Measurements from ENCODE around the gene AIP. TPM values are rescaled to one million over a fixed set of nuclear protein-coding genes. Genes with fewer than 3 reads are reported as not detected.

Gene AIP
- total RNA-seq, 1 donor: 38.4 TPM

GRCh38 chr11:67456068-67456705 lies 26.6 kb upstream of the AIP start:
- TF ChIP-seq CTCF (IDR thresholded peaks at IDR 0.05; ENCODE audit: insufficient read depth, low read length): no peak
- no peak for DNase-seq (ENCODE audit: low read depth)
- no peak overlapping the region for H3K4me3 ChIP-seq (ENCODE audit: low read depth, low read length)

DNA sequence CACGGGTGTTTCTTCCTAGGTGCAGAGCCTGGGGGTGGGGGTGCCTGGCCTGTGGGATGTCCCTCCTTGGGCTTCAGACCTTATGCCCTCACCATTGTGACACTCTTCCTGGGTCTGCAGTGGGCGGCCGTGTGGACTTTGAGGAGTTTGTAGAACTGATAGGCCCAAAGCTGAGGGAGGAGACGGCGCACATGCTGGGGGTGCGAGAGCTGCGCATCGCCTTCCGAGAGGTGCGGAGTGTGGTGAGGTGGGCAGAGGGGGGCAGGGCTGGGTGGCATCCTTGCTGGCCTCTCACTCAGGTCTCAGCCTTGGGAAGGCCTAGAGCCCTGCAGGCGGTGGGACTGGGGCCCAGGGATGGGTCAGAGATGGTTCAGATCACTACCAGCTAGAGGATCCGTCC lies 25.4 kb upstream of the AIP start:
- H3K4me3 ChIP-seq (ENCODE audit: low read depth, low read length): no peak overlapping the region
- DNase-seq (ENCODE audit: low read depth): no peak
- no peak for TF ChIP-seq CTCF (IDR thresholded peaks at IDR 0.05; ENCODE audit: insufficient read depth, low read length)

GRCh38 chr11:67458266-67458665 lies 24.6 kb upstream of the AIP start:
- no peak for TF ChIP-seq CTCF (IDR thresholded peaks at IDR 0.05; ENCODE audit: insufficient read depth, low read length)
- no peak for DNase-seq (ENCODE audit: low read depth)
- no peak overlapping the region for H3K4me3 ChIP-seq (ENCODE audit: low read depth, low read length)

GRCh38 chr11:67463186-67463585 lies 19.6 kb upstream of the AIP start:
- no peak overlapping the region for H3K4me3 ChIP-seq (ENCODE audit: low read depth, low read length)
- DNase-seq (ENCODE audit: low read depth): no peak
- no peak for TF ChIP-seq CTCF (IDR thresholded peaks at IDR 0.05; ENCODE audit: insufficient read depth, low read length)

DNA sequence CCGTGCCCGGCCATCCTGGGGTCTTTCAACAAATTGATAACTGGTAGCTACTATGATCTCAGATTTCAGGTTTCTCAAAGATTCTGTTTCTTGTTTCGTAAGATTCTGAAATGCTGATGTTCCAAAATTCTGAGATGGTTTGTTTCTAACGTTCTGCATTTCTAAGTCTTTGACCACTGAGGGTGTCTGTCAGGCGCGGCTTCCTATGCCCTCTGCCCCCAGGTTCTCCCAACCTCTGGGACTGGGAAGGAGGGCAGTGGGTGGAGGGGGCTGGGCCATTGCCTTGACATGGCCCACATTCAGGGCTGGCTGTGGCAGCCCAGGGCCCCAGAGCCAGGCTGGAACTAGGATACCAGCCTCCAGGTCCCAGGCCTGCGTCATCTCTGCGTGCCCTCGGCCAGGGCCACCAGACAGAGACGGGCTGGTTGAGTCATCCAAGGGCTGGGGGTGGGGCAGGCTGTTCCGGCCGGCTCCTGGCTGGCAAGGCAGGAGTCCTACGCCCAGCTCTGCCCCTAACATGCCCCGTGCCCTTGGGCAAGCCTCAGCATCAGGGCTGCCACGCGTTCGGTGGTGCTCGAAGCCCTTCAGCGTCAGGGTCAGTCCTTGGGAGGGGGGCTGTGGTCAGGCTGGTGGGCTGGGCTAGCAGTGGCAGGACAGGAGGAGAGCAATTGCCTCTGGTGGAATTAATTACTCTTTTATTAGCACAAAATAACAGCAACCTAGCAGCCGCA lies 19.0 kb upstream of the AIP start:
- no peak for DNase-seq (ENCODE audit: low read depth)

DNA sequence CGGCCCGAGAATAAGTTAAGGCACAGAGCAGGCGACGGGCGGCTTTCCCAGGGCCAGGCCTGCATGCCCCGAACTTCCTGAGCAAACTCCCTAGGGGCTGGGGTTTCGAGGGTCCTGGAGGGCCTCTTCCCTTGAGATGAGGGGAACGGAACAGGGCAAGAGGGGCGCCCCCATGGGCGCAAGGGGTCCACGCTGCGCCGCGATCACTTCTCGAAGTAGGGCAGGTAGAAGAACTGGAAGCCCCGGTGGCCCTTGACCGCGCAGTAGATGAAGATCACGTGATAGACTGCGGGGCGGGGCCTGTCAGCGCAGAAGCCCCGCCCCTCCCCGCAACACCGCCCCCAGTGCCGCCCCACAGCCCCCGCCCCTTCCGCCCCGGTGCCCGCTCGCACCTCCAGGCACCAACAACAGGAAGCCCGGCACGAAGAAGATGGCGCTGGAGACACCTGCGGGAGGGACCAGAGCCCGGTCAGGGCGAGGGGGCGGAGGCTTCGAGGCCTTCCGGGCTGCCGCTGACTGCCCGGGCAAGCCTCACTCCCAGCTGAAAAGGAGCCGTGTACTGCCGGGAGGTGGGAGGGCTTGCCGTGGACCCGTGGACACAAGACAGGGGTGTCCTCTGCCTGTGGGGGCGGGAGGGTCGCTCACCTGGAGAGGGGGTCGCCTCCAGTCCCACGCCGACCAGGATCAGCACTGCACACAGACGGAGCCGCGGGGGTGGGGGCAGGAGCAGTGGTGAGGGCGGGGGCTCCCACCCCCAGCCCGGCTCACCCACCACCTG lies 18.2 kb upstream of the AIP start:
- peak overlapping the region; percentile 67 for H3K4me3 ChIP-seq (ENCODE audit: low read depth, low read length)
- no peak for TF ChIP-seq CTCF (IDR thresholded peaks at IDR 0.05; ENCODE audit: insufficient read depth, low read length)
- peak; percentile 28 for DNase-seq (ENCODE audit: low read depth)

More for the DNA sequence above, 19.0 kb upstream of the AIP start:
- H3K4me3 ChIP-seq (ENCODE audit: low read depth, low read length): no peak overlapping the region
- TF ChIP-seq CTCF (IDR thresholded peaks at IDR 0.05; ENCODE audit: insufficient read depth, low read length): no peak

Measured in fibroblast of the aortic adventitia (primary cell).